K562 (cell line): ENCODE measurements around the gene SYNJ2. TPM values are rescaled to one million over a fixed set of nuclear protein-coding genes. Genes with fewer than 3 reads are reported as not detected.

ENCODE experiments used
- ARID3B ChIP-seq: fragments of 250-450 bp; sonication (Bioruptor Pico); IDR thresholded peaks from 2 replicates; pipeline ENCODE4 v1.4.0; 2020; ENCODE audit warnings: borderline replicate concordance
- BCLAF1 ChIP-seq, 2 experiments: fragments of 450-650 bp in 1 of 2; IDR thresholded peaks; 2 replicates each; pipeline ENCODE4 v1.6.1; 2011 to 2017; ENCODE audit warnings: low read depth in 2 of 2, antibody characterized with exemption in 1 of 2, borderline replicate concordance in 1 of 2, low read length in 1 of 2, mild to moderate bottlenecking in 1 of 2, mixed read lengths in 1 of 2; ENCODE audit not compliant: control insufficient read depth in 1 of 2
- E2F1 ChIP-seq: sonication (generic); formaldehyde crosslinking; IDR thresholded peaks from 2 replicates; pipeline ENCODE4 v1.8.1; 2023; ENCODE audit warnings: mild to moderate bottlenecking, missing genetic modification reagents, moderate library complexity
- E2F8 ChIP-seq: fragments of 450-650 bp; IDR thresholded peaks from 2 replicates; pipeline ENCODE4 v1.7.1; 2018; ENCODE audit warnings: mild to moderate bottlenecking, low read depth; ENCODE audit not compliant: partially characterized antibody
- ETV1 ChIP-seq: fragments of 450-650 bp; conservative IDR thresholded peaks from 2 replicates; pipeline ENCODE4 v1.6.1; 2016; ENCODE audit warnings: missing genetic modification characterization, control low read depth, low read depth, missing compliant biosample characterization
- FOXA3 ChIP-seq, 2 experiments: fragments of 450-650 bp in 1 of 2; sonication (generic) in 1 of 2; formaldehyde crosslinking; IDR thresholded peaks in 1 of 2; conservative IDR thresholded peaks in 1 of 2; 2 replicates each; pipeline versions ENCODE4 v1.4.0 to v1.8.0; 2020 to 2022; ENCODE audit warnings: mild to moderate bottlenecking in 2 of 2, missing genetic modification reagents in 1 of 2
- POLR2A ChIP-seq: fragments of 450-650 bp; conservative IDR thresholded peaks from 2 replicates; pipeline ENCODE4 v1.6.1; 2016
- POLR2AphosphoS5 ChIP-seq: IDR thresholded peaks from 2 replicates; pipeline ENCODE4 v1.6.1; 2011; ENCODE audit warnings: mild to moderate bottlenecking, low read depth, low read length, moderate library complexity; ENCODE audit not compliant: control insufficient read depth, insufficient read depth
- TEAD2 ChIP-seq: fragments of 450-650 bp; IDR thresholded peaks from 2 replicates; pipeline ENCODE4 v1.6.1; 2016; ENCODE audit warnings: missing genetic modification characterization, control low read depth, missing compliant biosample characterization
- ZMIZ1 ChIP-seq, 2 experiments: fragments of 150-350 bp in 1 of 2; IDR thresholded peaks; 2 replicates each; pipeline ENCODE4 v1.6.1; 2012 to 2016; ENCODE audit warnings: low read depth in 2 of 2, low read length in 2 of 2, mild to moderate bottlenecking in 1 of 2, moderate library complexity in 1 of 2
- ZNF24 ChIP-seq: fragments of 450-650 bp; IDR thresholded peaks from 2 replicates; pipeline ENCODE4 v1.6.1; 2016
- ZNF449 ChIP-seq: fragments of 250-450 bp; sonication (Bioruptor Pico); IDR thresholded peaks from 2 replicates; pipeline ENCODE4 v1.8.0; 2022; ENCODE audit warnings: moderate library complexity, mild to moderate bottlenecking, inconsistent platforms
- ZNF699 ChIP-seq: fragments of 250-450 bp; sonication (Bioruptor Pico); IDR thresholded peaks from 2 replicates; pipeline ENCODE4 v1.8.0; 2021; ENCODE audit warnings: mild to moderate bottlenecking, moderate library complexity; ENCODE audit not compliant: insufficient replicate concordance
- polyA plus RNA-seq, 8 experiments: library from polyadenylated mRNA; depleted of rRNA in 4 of 8; stranded (reverse) in 5 of 8; unstranded in 3 of 8; fragments of >200 nt; fragmentation: Nextera tagmentation in 2 of 8; fragmentation: Illumina TruSeq in 1 of 8; extraction: Ambion mirVana in 2 of 8; extraction: Trizol in 1 of 8; gene quantifications; 2 replicates each; pipeline versions ENCODE4 v1.2.1 to v1.2.3, GENCODE V29; 2011 to 2014; ENCODE audit warnings: inconsistent platforms in 1 of 8, missing spikeins in 1 of 8
- total RNA-seq, 7 experiments: library from RNA; depleted of rRNA in 6 of 7; stranded (reverse); fragments of >200 nt in 6 of 7; fragmentation: Illumina TruSeq in 2 of 7; extraction: Trizol in 2 of 7; gene quantifications; 2 replicates each; pipeline versions ENCODE4 v1.2.1 to v1.2.3, GENCODE V29; 2011 to 2021; ENCODE audit warnings: low replicate concordance in 1 of 7

SYNJ2 gene
- total and polyA plus RNA-seq, 9 of the 15 experiments (the other 6 are each of a cell fraction or from before 2014, with no cell fraction given): 3.0 to 27.7 (median 17.8) TPM

GRCh38 chr6:158036261-158036660 is 54.6 kb downstream of the SYNJ2 start (continued):
- TF ChIP-seq ZNF449 (CRISPR knock-in tag) (no peak), ETV1 (no peak), ZNF699 (no peak), ARID3B (CRISPR knock-in tag) (no peak), E2F1 (CRISPR knock-in tag) (no peak), POLR2A (no peak), POLR2AphosphoS5 (no peak), FOXA3 (CRISPR knock-in tag; conservative IDR thresholded peaks at IDR 0.05 in 1 of 2, IDR thresholded peaks at IDR 0.05 in 1 of 2) (no peak), TEAD2 (no peak), ZNF24 (no peak), BCLAF1 (IDR thresholded peaks at IDR 0.05; ENCODE audit: borderline replicate concordance in 1 of 2, control insufficient read depth in 1 of 2, low read depth in 2 of 2, low read length in 1 of 2) (no peak), E2F8 (no peak), ZMIZ1 (IDR thresholded peaks at IDR 0.05; ENCODE audit: low read depth in 2 of 2, low read length in 2 of 2) (no peak)
